ENCODE data around the gene KRTAP5-3. TPM values are rescaled to one million over a fixed set of nuclear protein-coding genes. Genes with fewer than 3 reads are reported as not detected.

Gene KRTAP5-3
- total RNA-seq, 6 experiments from 2014 or later: not detected

- H3K27me3 ChIP-seq: no peaks in the 10 kb centered on the region
- no peaks in the 10 kb centered on the region for H3K36me3 ChIP-seq
- H3K4me3 ChIP-seq: no peak overlapping the region
- no peak for TF ChIP-seq POLR2A (IDR thresholded peaks at IDR 0.05)
- TF ChIP-seq CTCF (IDR thresholded peaks at IDR 0.05): no peak
- H3K27ac ChIP-seq: no peak overlapping the region
- ATAC-seq (no peak), DNase-seq (peak in 1 of 3 donors; percentile 46)
- no peaks in the 10 kb centered on the region for H3K9me3 ChIP-seq
- intact Hi-C loops (cut with DNase I): loop anchor here (5.0 to 10.0 kb wide), 3 partner anchors 40 to 180 kb away; partner anchors contain the start of gene SYT8 (in 2 of the 2)
- H3K4me1 ChIP-seq: peaks cover 0 to 38% (median 22%) of the 10 kb centered on the region in 4 donors
- WGBS (ENCODE audit: insufficient coverage, low coverage, low lambda C conversion rate, missing lambda C conversion rate): 86% methylated on average over 10 of the region's 19 CpGs
These were observed 43.8 kb upstream of the KRTAP5-3 start for GRCh38 chr11:1652026-1652425.

- Histone ChIP-seq H3K4me3 (no peak overlapping the region), H3K9me3 (no peaks in the 10 kb centered on the region), H3K36me3 (no peaks in the 10 kb centered on the region), H3K27me3 (no peaks in the 10 kb centered on the region), H3K4me1 (peaks cover 0 to 38% (median 22%) of the 10 kb centered on the region in 4 donors), H3K27ac (no peak overlapping the region)
- TF ChIP-seq POLR2A (IDR thresholded peaks at IDR 0.05) (no peak), CTCF (IDR thresholded peaks at IDR 0.05) (no peak)
- WGBS (ENCODE audit: insufficient coverage, low coverage, low lambda C conversion rate, missing lambda C conversion rate): 81% methylated on average over 7 of the region's 7 CpGs
- intact Hi-C loops (cut with DNase I): loop anchor here (5.0 to 10.0 kb wide), 3 partner anchors 41 to 181 kb away; partner anchors contain the start of gene SYT8 (in 2 of the 2)
- ATAC-seq (no peak), DNase-seq (no peak)
These were observed 43.2 kb upstream of the KRTAP5-3 start for GRCh38 chr11:1651411-1651980.

GRCh38 chr11:1650918-1651262, 42.6 kb upstream of the KRTAP5-3 start:
- whole genome bisulfite sequencing (ENCODE audit: insufficient coverage, low coverage, low lambda C conversion rate, missing lambda C conversion rate): 67% methylated on average over 4 of the region's 5 CpGs
- no peaks in the 10 kb centered on the region for H3K36me3 ChIP-seq
- intact Hi-C loops (cut with DNase I): loop anchor here (5.0 to 10.0 kb wide), 3 partner anchors 41 to 181 kb away; partner anchors contain the start of gene SYT8 (in 2 of the 2)
- H3K4me1 ChIP-seq: peaks cover 0 to 34% (median 21%) of the 10 kb centered on the region in 4 donors
- no peak overlapping the region for H3K27ac ChIP-seq
- DNase-seq: no peak
- TF ChIP-seq POLR2A (IDR thresholded peaks at IDR 0.05) (no peak), CTCF (IDR thresholded peaks at IDR 0.05) (no peak)
- no peaks in the 10 kb centered on the region for H3K27me3 ChIP-seq
- no peak overlapping the region for H3K4me3 ChIP-seq
- no peaks in the 10 kb centered on the region for H3K9me3 ChIP-seq
- no peak for ATAC-seq

- H3K36me3 ChIP-seq: no peaks in the 10 kb centered on the region
- TF ChIP-seq CTCF (IDR thresholded peaks at IDR 0.05): no peak
- TF ChIP-seq POLR2A (IDR thresholded peaks at IDR 0.05): no peak
- intact Hi-C loops (cut with DNase I): loop anchor here (5.0 to 10.0 kb wide), 3 partner anchors 42 to 182 kb away; partner anchors contain the start of gene SYT8 (in 2 of the 2)
- no peaks in the 10 kb centered on the region for H3K27me3 ChIP-seq
- H3K4me3 ChIP-seq: no peak overlapping the region
- peaks cover 0 to 28% (median 18%) of the 10 kb centered on the region in 4 donors for H3K4me1 ChIP-seq
- no peak for ATAC-seq
- no peak overlapping the region for H3K27ac ChIP-seq
- 46% methylated on average over 8 of the region's 15 CpGs for WGBS (ENCODE audit: insufficient coverage, low coverage, low lambda C conversion rate, missing lambda C conversion rate)
- H3K9me3 ChIP-seq: no peaks in the 10 kb centered on the region
- peak in 2 of 3 donors; percentile 54 for DNase-seq
These were observed 42.0 kb upstream of the KRTAP5-3 start for GRCh38 chr11:1650034-1650917.
